DMS79 treated with DMSO at 0.1 percent for 48 hours (cell line): Measurements from ENCODE around the gene TAF3.
A peak's percentile ranks its signal among the peaks of the same experiment; 100 is the strongest.

Source experiments
- DNase-seq: peaks from one replicate; lab custom pipeline; 2025; lab: John Stamatoyannopoulos, UW

The TAF3 gene

GRCh38 chr10:7813481-7813880, 4.8 kb upstream of the TAF3 start:
- no peak for DNase-seq

- no peak for DNase-seq
Measured at GRCh38 chr10:7817576-7817975, 729 bp upstream of the TAF3 start.

- no peak for DNase-seq
Measured at GRCh38 chr10:7817984-7818294, 366 bp upstream of the TAF3 start.

- peak; percentile 6 for DNase-seq
Measured at GRCh38 chr10:7819121-7819460, 786 bp downstream of the TAF3 start.

GRCh38 chr10:7824251-7824650, 5.9 kb downstream of the TAF3 start:
- DNase-seq: no peak

- no peak for DNase-seq
Measured at GRCh38 chr10:7826971-7827370, 8.7 kb downstream of the TAF3 start.

GRCh38 chr10:7829289-7829834, 11.1 kb downstream of the TAF3 start:
- no peak for DNase-seq

- DNase-seq: no peak
Measured at GRCh38 chr10:7832060-7832459, 13.8 kb downstream of the TAF3 start.

GRCh38 chr10:7833210-7833609, 14.9 kb downstream of the TAF3 start:
- no peak for DNase-seq

GRCh38 chr10:7834262-7834661, 16.0 kb downstream of the TAF3 start:
- DNase-seq: no peak

- DNase-seq: no peak
Measured at GRCh38 chr10:7836571-7836970, 18.3 kb downstream of the TAF3 start.

- no peak for DNase-seq
Measured at GRCh38 chr10:7846591-7846990, 28.3 kb downstream of the TAF3 start.

GRCh38 chr10:7853226-7853842, 35.0 kb downstream of the TAF3 start:
- no peak for DNase-seq

GRCh38 chr10:7853890-7854289, 35.6 kb downstream of the TAF3 start:
- no peak for DNase-seq

- DNase-seq: no peak
Measured at GRCh38 chr10:7855205-7855604, 36.9 kb downstream of the TAF3 start.

- no peak for DNase-seq
Measured at GRCh38 chr10:7856678-7857077, 38.4 kb downstream of the TAF3 start.

- no peak for DNase-seq
Measured at GRCh38 chr10:7857262-7857661, 39.0 kb downstream of the TAF3 start.

GRCh38 chr10:7861509-7862120, 43.3 kb downstream of the TAF3 start:
- DNase-seq: no peak

- DNase-seq: no peak
Measured at GRCh38 chr10:7862121-7862514, 43.8 kb downstream of the TAF3 start.

- no peak for DNase-seq
Measured at GRCh38 chr10:7866176-7866575, 47.9 kb downstream of the TAF3 start.

GRCh38 chr10:7872041-7872442, 53.7 kb downstream of the TAF3 start:
- peak; percentile 1 for DNase-seq

- DNase-seq: no peak
Measured at GRCh38 chr10:7874864-7875263, 56.6 kb downstream of the TAF3 start.

- DNase-seq: no peak
Measured at GRCh38 chr10:7876541-7877127, 58.3 kb downstream of the TAF3 start.

- no peak for DNase-seq
Measured at GRCh38 chr10:7881119-7881518, 62.8 kb downstream of the TAF3 start.
